ENCODE results near the gene AGAP1.

Gene AGAP1

GRCh38 chr2:235660484-235661082, 166.7 kb downstream of the AGAP1 start:
- H4K20me1 ChIP-seq (ENCODE audit: control insufficient read depth, insufficient read depth, low read depth, low read length): no peaks in the 10 kb centered on the region
- H3K27me3 ChIP-seq (ENCODE audit: control insufficient read depth, low read length): peaks cover 14% of the 10 kb centered on the region; the same call in 1 of the 2 replicates
- no peaks in the 10 kb centered on the region for H3K9me2 ChIP-seq (replicated peaks; ENCODE audit: control insufficient read depth, low read length)
- H3K36me3 ChIP-seq (ENCODE audit: control insufficient read depth, low read length): no peaks in the 10 kb centered on the region
- no peak overlapping the region for H3K4me3 ChIP-seq (ENCODE audit: low read length)
- H3K4me2 ChIP-seq (ENCODE audit: low read length): no peak overlapping the region
- no peaks in the 10 kb centered on the region for H3F3A ChIP-seq (ENCODE audit: control insufficient read depth, insufficient read depth)
- no peaks in the 10 kb centered on the region for H3K9me3 ChIP-seq (ENCODE audit: control insufficient read depth, insufficient read depth, low read length)
- no peak overlapping the region for H3K27ac ChIP-seq (ENCODE audit: low read depth, low read length)
- no peaks in the 10 kb centered on the region for H3K4me1 ChIP-seq (ENCODE audit: control insufficient read depth, low read length)
- no peak for TF ChIP-seq EZH2phosphoT487 (IDR thresholded peaks at IDR 0.05; ENCODE audit: borderline replicate concordance, low read length)
- TF ChIP-seq, protein P1, sequence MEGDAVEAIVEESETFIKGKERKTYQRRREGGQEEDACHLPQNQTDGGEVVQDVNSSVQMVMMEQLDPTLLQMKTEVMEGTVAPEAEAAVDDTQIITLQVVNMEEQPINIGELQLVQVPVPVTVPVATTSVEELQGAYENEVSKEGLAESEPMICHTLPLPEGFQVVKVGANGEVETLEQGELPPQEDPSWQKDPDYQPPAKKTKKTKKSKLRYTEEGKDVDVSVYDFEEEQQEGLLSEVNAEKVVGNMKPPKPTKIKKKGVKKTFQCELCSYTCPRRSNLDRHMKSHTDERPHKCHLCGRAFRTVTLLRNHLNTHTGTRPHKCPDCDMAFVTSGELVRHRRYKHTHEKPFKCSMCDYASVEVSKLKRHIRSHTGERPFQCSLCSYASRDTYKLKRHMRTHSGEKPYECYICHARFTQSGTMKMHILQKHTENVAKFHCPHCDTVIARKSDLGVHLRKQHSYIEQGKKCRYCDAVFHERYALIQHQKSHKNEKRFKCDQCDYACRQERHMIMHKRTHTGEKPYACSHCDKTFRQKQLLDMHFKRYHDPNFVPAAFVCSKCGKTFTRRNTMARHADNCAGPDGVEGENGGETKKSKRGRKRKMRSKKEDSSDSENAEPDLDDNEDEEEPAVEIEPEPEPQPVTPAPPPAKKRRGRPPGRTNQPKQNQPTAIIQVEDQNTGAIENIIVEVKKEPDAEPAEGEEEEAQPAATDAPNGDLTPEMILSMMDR (IDR thresholded peaks at IDR 0.05; ENCODE audit: low read depth, low read length, poor library complexity, severe bottlenecking): no peak
- no peaks in the 10 kb centered on the region for H3K79me2 ChIP-seq (ENCODE audit: control insufficient read depth, low read length)

GRCh38 chr2:235661167-235661937, 167.5 kb downstream of the AGAP1 start:
- Histone ChIP-seq H3K79me2 (ENCODE audit: control insufficient read depth, low read length) (no peaks in the 10 kb centered on the region), H4K20me1 (ENCODE audit: control insufficient read depth, insufficient read depth, low read depth, low read length) (no peaks in the 10 kb centered on the region), H3K27ac (ENCODE audit: low read depth, low read length) (no peak overlapping the region), H3K4me2 (ENCODE audit: low read length) (no peak overlapping the region), H3K9me2 (replicated peaks; ENCODE audit: control insufficient read depth, low read length) (no peaks in the 10 kb centered on the region), H3K4me1 (ENCODE audit: control insufficient read depth, low read length) (no peaks in the 10 kb centered on the region), H3K9me3 (ENCODE audit: control insufficient read depth, insufficient read depth, low read length) (no peaks in the 10 kb centered on the region), H3K4me3 (ENCODE audit: low read length) (no peak overlapping the region), H3K27me3 (ENCODE audit: control insufficient read depth, low read length) (peaks cover 14% of the 10 kb centered on the region; the same call in 1 of the 2 replicates), H3K36me3 (ENCODE audit: control insufficient read depth, low read length) (no peaks in the 10 kb centered on the region), H3F3A (ENCODE audit: control insufficient read depth, insufficient read depth) (no peaks in the 10 kb centered on the region)
- TF ChIP-seq, protein P1 (IDR thresholded peaks at IDR 0.05; ENCODE audit: low read depth, low read length, poor library complexity, severe bottlenecking): no peak
- TF ChIP-seq EZH2phosphoT487 (IDR thresholded peaks at IDR 0.05; ENCODE audit: borderline replicate concordance, low read length): no peak

DNA sequence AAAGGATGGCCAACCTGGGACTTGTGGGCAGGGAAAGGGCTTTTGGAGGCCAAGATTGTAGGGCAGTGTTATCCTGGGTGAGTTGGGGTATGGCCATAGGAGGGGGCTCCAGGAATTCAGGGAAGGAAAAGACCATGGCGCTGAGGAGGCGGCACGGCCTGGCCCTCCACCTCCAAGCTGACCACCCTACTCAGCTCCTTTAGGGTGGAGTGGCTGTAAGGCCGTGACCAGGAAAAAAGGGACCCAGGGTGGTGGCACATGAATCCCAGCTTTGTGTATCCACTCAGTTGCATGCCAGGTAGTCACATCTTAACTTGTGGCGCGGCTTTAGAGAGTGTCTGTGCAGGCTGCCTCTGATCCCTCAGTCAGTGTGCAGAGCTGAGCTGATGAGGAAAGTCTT, 168.1 kb downstream of the AGAP1 start:
- H3K4me1 ChIP-seq (ENCODE audit: control insufficient read depth, low read length): no peaks in the 10 kb centered on the region
- TF ChIP-seq EZH2phosphoT487 (IDR thresholded peaks at IDR 0.05; ENCODE audit: borderline replicate concordance, low read length): no peak
- TF ChIP-seq, protein P1 (IDR thresholded peaks at IDR 0.05; ENCODE audit: low read depth, low read length, poor library complexity, severe bottlenecking): no peak
- H3K9me3 ChIP-seq (ENCODE audit: control insufficient read depth, insufficient read depth, low read length): no peaks in the 10 kb centered on the region
- H3K79me2 ChIP-seq (ENCODE audit: control insufficient read depth, low read length): no peaks in the 10 kb centered on the region
- H3K36me3 ChIP-seq (ENCODE audit: control insufficient read depth, low read length): no peaks in the 10 kb centered on the region
- H3K4me3 ChIP-seq (ENCODE audit: low read length): no peak overlapping the region
- no peak overlapping the region for H3K27ac ChIP-seq (ENCODE audit: low read depth, low read length)
- no peaks in the 10 kb centered on the region for H3F3A ChIP-seq (ENCODE audit: control insufficient read depth, insufficient read depth)
- H3K4me2 ChIP-seq (ENCODE audit: low read length): no peak overlapping the region
- H4K20me1 ChIP-seq (ENCODE audit: control insufficient read depth, insufficient read depth, low read depth, low read length): no peaks in the 10 kb centered on the region
- peaks cover 14% of the 10 kb centered on the region; the same call in 1 of the 2 replicates for H3K27me3 ChIP-seq (ENCODE audit: control insufficient read depth, low read length)
- H3K9me2 ChIP-seq (replicated peaks; ENCODE audit: control insufficient read depth, low read length): no peaks in the 10 kb centered on the region

Measured in DOHH2 (cell line).